Endothelial cell of umbilical vein (primary cell): Measurements from ENCODE around the gene DIP2B. TPM values are rescaled to one million over a fixed set of nuclear protein-coding genes. Genes with fewer than 3 reads are reported as not detected.

ENCODE experiments used
- BruUV-seq: library from RNA; stranded (reverse); fragments of 400-500 nt; replicated peaks from 2 replicates; lab custom pipeline; 2021; lab: Mats Ljungman, UMichigan
- CTCF ChIA-PET: fragments of 300-600, 350-600 bp; sonication (Branson Sonifier 250); formaldehyde crosslinking; loops from one replicate; lab custom pipeline; 2021; ENCODE audit warnings: antibody characterized with exemption, inconsistent platforms; lab: Charles Lee
- POLR2A ChIA-PET: fragments of 300-600, 350-600 bp; sonication (Branson Sonifier 250); formaldehyde crosslinking; loops from one replicate; lab custom pipeline; 2021; ENCODE audit warnings: antibody characterized with exemption, inconsistent platforms; lab: Charles Lee
- DNase-seq: peaks from one replicate; pipeline ENCODE4 v3.0.0-alpha.2; 2011; ENCODE audit warnings: low read depth, low spot score
- FAIRE-seq: peaks from 2 replicates; lab custom pipeline; 2011; peaks lifted over from hg19 to GRCh38; lab: Jason Lieb, UNC
- H2AFZ ChIP-seq: 2 replicates; pipeline ENCODE4 v1.6.0; 2012; ENCODE audit warnings: low read depth, low read length, control low read depth, inconsistent platforms
- H3K27ac ChIP-seq: 2 replicates; pipeline ENCODE4 v1.5.1; 2011; ENCODE audit warnings: low read depth, mild to moderate bottlenecking, control low read depth, low read length, moderate library complexity; ENCODE audit not compliant: insufficient read depth
- H3K27me3 ChIP-seq, 2 experiments: 2 replicates each; pipeline versions ENCODE4 v1.6.0 to v1.6.1; 2011; ENCODE audit warnings: low read length in 2 of 2, mixed read lengths in 1 of 2; ENCODE audit not compliant: control insufficient read depth in 2 of 2, insufficient read depth in 2 of 2
- H3K36me3 ChIP-seq, 2 experiments: 2 replicates in 1 of 2; 3 replicates in 1 of 2; pipeline ENCODE4 v1.5.1; 2011; ENCODE audit warnings: low read length in 2 of 2, mild to moderate bottlenecking in 1 of 2, moderate library complexity in 1 of 2; ENCODE audit not compliant: control insufficient read depth in 2 of 2, insufficient read depth in 2 of 2; ENCODE audit errors: extremely low read depth in 1 of 2
- H3K4me1 ChIP-seq: 3 replicates; pipeline ENCODE4 v1.5.1; 2011; ENCODE audit warnings: mild to moderate bottlenecking, low read length; ENCODE audit not compliant: control insufficient read depth, insufficient read depth; ENCODE audit errors: extremely low read depth
- H3K4me2 ChIP-seq: 2 replicates; pipeline ENCODE4 v1.6.1; 2011; ENCODE audit warnings: low read length, control low read depth, mixed read lengths; ENCODE audit not compliant: insufficient read depth
- H3K4me3 ChIP-seq, 3 experiments: fragments of 200-600 bp in 1 of 3; sonication (generic), shearing (Covaris generic) in 1 of 3; replicated peaks in 1 of 3; 2 replicates each; pipeline ENCODE4 v1.5.1; 2011 to 2016; ENCODE audit warnings: control low read depth in 3 of 3, low read length in 3 of 3, mild to moderate bottlenecking in 2 of 3, inconsistent platforms in 1 of 3, low read depth in 1 of 3, moderate library complexity in 1 of 3; ENCODE audit not compliant: insufficient read depth in 1 of 3
- H3K79me2 ChIP-seq: 2 replicates; pipeline ENCODE4 v1.6.0; 2012; ENCODE audit warnings: low read length, inconsistent platforms; ENCODE audit not compliant: control insufficient read depth, insufficient read depth
- H3K9ac ChIP-seq: replicated peaks from 2 replicates; pipeline ENCODE3; 2011; ENCODE audit warnings: low read length, control low read depth; ENCODE audit not compliant: insufficient read depth; ENCODE audit errors: extremely low read depth
- H3K9me1 ChIP-seq: replicated peaks from 3 replicates; pipeline ENCODE4 v1.6.0; 2011; ENCODE audit warnings: mild to moderate bottlenecking, low read length; ENCODE audit not compliant: control insufficient read depth, insufficient read depth; ENCODE audit errors: extremely low read depth
- H3K9me3 ChIP-seq: replicated peaks from 2 replicates; pipeline ENCODE4 v1.5.1; 2012; ENCODE audit warnings: low read length, inconsistent platforms; ENCODE audit not compliant: control insufficient read depth, insufficient read depth
- H4K20me1 ChIP-seq: replicated peaks from 2 replicates; pipeline ENCODE3; 2011; ENCODE audit warnings: mild to moderate bottlenecking, low read length; ENCODE audit not compliant: control insufficient read depth, insufficient read depth; ENCODE audit errors: extremely low read depth
- CTCF ChIP-seq, 2 donors: IDR thresholded peaks; 1 replicate in 1 of 2; 2 replicates in 1 of 2; pipeline ENCODE4 v1.5.1; 2011; ENCODE audit warnings: low read length in 2 of 2, mild to moderate bottlenecking in 2 of 2, moderate library complexity in 2 of 2, control low read depth in 1 of 2, inconsistent platforms in 1 of 2, low read depth in 1 of 2; ENCODE audit not compliant: insufficient read depth in 1 of 2; ENCODE audit errors: extremely low read depth in 1 of 2
- EZH2 ChIP-seq: IDR thresholded peaks from 2 replicates; pipeline ENCODE4 v1.6.1; 2012; ENCODE audit warnings: borderline replicate concordance, low read depth, mild to moderate bottlenecking, moderate library complexity, low read length, inconsistent platforms; ENCODE audit not compliant: severe bottlenecking
- FOS ChIP-seq: IDR thresholded peaks from 2 replicates; pipeline ENCODE4 v1.6.1; 2011; ENCODE audit warnings: mild to moderate bottlenecking, low read length, moderate library complexity, borderline replicate concordance; ENCODE audit not compliant: insufficient read depth
- GATA2 ChIP-seq: IDR thresholded peaks from 2 replicates; pipeline ENCODE4 v1.7.0; 2011; ENCODE audit warnings: low read depth, mild to moderate bottlenecking, moderate library complexity, mixed read lengths, low read length; ENCODE audit not compliant: insufficient read length, insufficient read depth
- JUN ChIP-seq: IDR thresholded peaks from 2 replicates; pipeline ENCODE4 v1.6.1; 2011; ENCODE audit warnings: borderline replicate concordance, low read depth; ENCODE audit not compliant: insufficient read length, insufficient read depth
- MAX ChIP-seq: IDR thresholded peaks from 2 replicates; pipeline ENCODE4 v1.6.1; 2011; ENCODE audit not compliant: insufficient read depth, insufficient read length
- MYC ChIP-seq: IDR thresholded peaks from one replicate; pipeline ENCODE4 v1.6.1; 2011; ENCODE audit warnings: mild to moderate bottlenecking, low read depth, low read length
- POLR2A ChIP-seq: IDR thresholded peaks from 2 replicates; pipeline ENCODE4 v1.6.1; 2012; ENCODE audit warnings: low read depth, mild to moderate bottlenecking, control low read depth, low read length
- POLR2AphosphoS5 ChIP-seq: IDR thresholded peaks from 2 replicates; pipeline ENCODE4 v1.6.1; 2012; ENCODE audit warnings: low read depth, mild to moderate bottlenecking, control low read depth, low read length, moderate library complexity; ENCODE audit not compliant: insufficient read depth
- dilution Hi-C: fragments of 300-500 bp; cut with MboI; formaldehyde crosslinking; loops from one replicate; pipeline ENCODE4 v1.15.0; 2019; ENCODE audit warnings: low sequenced_read_pairs; ENCODE audit not compliant: extremely low pct_ligation_motif_present
- intact Hi-C: fragments of 100-400 bp; cut with micrococcal nuclease; formaldehyde crosslinking; loops from one replicate; pipeline ENCODE4 v1.10.0; 2022
- polyA plus RNA-seq, 4 experiments: library from polyadenylated mRNA; depleted of rRNA in 3 of 4; stranded (reverse) in 3 of 4; unstranded in 1 of 4; fragments of >200 nt; gene quantifications; 2 replicates each; pipeline versions ENCODE4 v1.2.1 to v1.2.3, GENCODE V29; 2011 to 2012; ENCODE audit warnings: missing spikeins in 1 of 4
- total RNA-seq: library from RNA; stranded (reverse); gene quantifications from 2 replicates; pipeline ENCODE4 v1.2.3, GENCODE V29; 2021

DIP2B gene
- total and polyA plus RNA-seq, 2 donors (not counting 3 experiments of a cell fraction or from before 2014, with no cell fraction given): 14.5 to 28.0 TPM

- FAIRE-seq (no peak), DNase-seq (no peak)
- intact Hi-C loops: no loop called here
- H3K27me3 ChIP-seq: no peaks in the 10 kb centered on the region
- H2AFZ ChIP-seq: no peak overlapping the region
- no peaks in the 10 kb centered on the region for H3K9me1 ChIP-seq
- H3K79me2 ChIP-seq: no peaks in the 10 kb centered on the region
- H3K4me1 ChIP-seq: no peaks in the 10 kb centered on the region
- BruUV-seq: no TSS peak
- CTCF ChIA-PET: interaction anchor here (1.6 kb wide), 1 partner anchor 10 kb away, joined by 5 read pairs; no protein-coding TSS in a partner anchor
- POLR2A ChIA-PET: no interaction called here
- H3K9ac ChIP-seq: no peak overlapping the region
- H3K27ac ChIP-seq: no peak overlapping the region
- H3K4me3 ChIP-seq: no peak overlapping the region
- H3K36me3 ChIP-seq: no peaks in the 10 kb centered on the region
- no peaks in the 10 kb centered on the region for H3K9me3 ChIP-seq
- H4K20me1 ChIP-seq: no peaks in the 10 kb centered on the region
- dilution Hi-C loops: no loop called here
- H3K4me2 ChIP-seq: no peak overlapping the region
- no peak for TF ChIP-seq GATA2
- no peak for TF ChIP-seq MAX
- TF ChIP-seq FOS: no peak
- no peak for TF ChIP-seq POLR2AphosphoS5
- TF ChIP-seq MYC: no peak
- no peak for TF ChIP-seq CTCF (IDR thresholded peaks at IDR 0.05; ENCODE audit: extremely low read depth in 1 of 2, insufficient read depth in 1 of 2, low read depth in 1 of 2, low read length in 2 of 2)
- TF ChIP-seq JUN: no peak
- no peak for TF ChIP-seq POLR2A
- no peak for TF ChIP-seq EZH2
These were observed 156.7 kb downstream of the DIP2B start for GRCh38 chr12:50661300-50662115.
